SK-N-MC (cell line): ENCODE results near the gene CARD19.

Source experiments
- EZH2 ChIP-seq: fragments of 200-600 bp; sonication (generic); IDR thresholded peaks from one replicate; pipeline ENCODE4 v1.6.1; 2017; ENCODE audit warnings: antibody characterized with exemption
- POLR2AphosphoS5 ChIP-seq: IDR thresholded peaks from 2 replicates; pipeline ENCODE4 v1.6.1; 2012; ENCODE audit warnings: mild to moderate bottlenecking, low read depth, low read length, borderline replicate concordance

DNA sequence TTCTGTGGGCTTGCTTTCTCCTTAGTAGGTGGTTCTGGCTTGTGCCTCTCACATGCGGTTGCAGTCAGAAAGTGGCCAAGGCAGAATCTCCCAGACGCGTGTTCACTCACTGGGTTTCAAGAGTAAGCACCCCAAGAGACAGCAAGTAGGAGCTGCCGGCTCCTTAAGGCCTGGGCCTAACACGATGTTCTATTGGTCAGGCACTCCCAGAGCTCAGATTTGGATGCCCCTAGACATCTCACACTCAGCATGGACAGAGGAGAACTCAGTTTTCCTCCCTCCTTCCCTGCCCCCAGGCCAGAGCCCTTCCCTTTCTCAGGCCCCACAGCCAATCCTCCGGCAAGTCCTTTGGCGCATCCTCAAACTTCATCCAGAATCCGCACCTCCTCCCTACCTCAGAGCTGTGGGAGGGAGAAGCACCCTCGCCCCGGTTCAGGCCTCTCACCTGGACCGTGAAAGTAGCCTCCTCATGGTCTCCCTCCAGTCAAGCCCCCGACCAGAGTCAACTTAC is 6.5 kb upstream of the CARD19 start:
- TF ChIP-seq EZH2 (no peak), POLR2AphosphoS5 (no peak)
